Astrocyte (in vitro differentiated cells and primary cell): ENCODE measurements around the gene OR52E1.

Experiments
- CTCF ChIP-seq: IDR thresholded peaks from 2 replicates; pipeline ENCODE4 v1.5.1; 2011; ENCODE audit warnings: low read depth, mild to moderate bottlenecking, inconsistent platforms, low read length, moderate library complexity; ENCODE audit not compliant: insufficient read depth
- EZH2 ChIP-seq: IDR thresholded peaks from 2 replicates; pipeline ENCODE4 v1.6.1; 2012; ENCODE audit warnings: mild to moderate bottlenecking, low read length, inconsistent platforms; ENCODE audit not compliant: insufficient read depth

GRCh38 chr11:5040876-5041275, 28.5 kb upstream of the OR52E1 start:
- no peak for TF ChIP-seq CTCF
- TF ChIP-seq EZH2 = no peak
